ENCODE measurements around the gene PAGE3. TPM values are rescaled to one million over a fixed set of nuclear protein-coding genes. Genes with fewer than 3 reads are reported as not detected.

PAGE3 gene
- total and polyA plus RNA-seq, 8 donors, result not detected

- TF ChIP-seq, protein P1, sequence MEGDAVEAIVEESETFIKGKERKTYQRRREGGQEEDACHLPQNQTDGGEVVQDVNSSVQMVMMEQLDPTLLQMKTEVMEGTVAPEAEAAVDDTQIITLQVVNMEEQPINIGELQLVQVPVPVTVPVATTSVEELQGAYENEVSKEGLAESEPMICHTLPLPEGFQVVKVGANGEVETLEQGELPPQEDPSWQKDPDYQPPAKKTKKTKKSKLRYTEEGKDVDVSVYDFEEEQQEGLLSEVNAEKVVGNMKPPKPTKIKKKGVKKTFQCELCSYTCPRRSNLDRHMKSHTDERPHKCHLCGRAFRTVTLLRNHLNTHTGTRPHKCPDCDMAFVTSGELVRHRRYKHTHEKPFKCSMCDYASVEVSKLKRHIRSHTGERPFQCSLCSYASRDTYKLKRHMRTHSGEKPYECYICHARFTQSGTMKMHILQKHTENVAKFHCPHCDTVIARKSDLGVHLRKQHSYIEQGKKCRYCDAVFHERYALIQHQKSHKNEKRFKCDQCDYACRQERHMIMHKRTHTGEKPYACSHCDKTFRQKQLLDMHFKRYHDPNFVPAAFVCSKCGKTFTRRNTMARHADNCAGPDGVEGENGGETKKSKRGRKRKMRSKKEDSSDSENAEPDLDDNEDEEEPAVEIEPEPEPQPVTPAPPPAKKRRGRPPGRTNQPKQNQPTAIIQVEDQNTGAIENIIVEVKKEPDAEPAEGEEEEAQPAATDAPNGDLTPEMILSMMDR (IDR thresholded peaks at IDR 0.05), result no peak
- no peak for TF ChIP-seq POLR2AphosphoS5 (IDR thresholded peaks at IDR 0.05)
- TF ChIP-seq EP300 (IDR thresholded peaks at IDR 0.05), result no peak
- no peak for TF ChIP-seq POLR2A (IDR thresholded peaks at IDR 0.05)
- Histone ChIP-seq H3K36me3 (no peaks in the 10 kb centered on the region), H3K27me3 (no peaks in the 10 kb centered on the region), H3K27ac (no peak overlapping the region), H3K4me3 (no peak overlapping the region), H3K9me3 (no peaks in the 10 kb centered on the region), H3K4me1 (no peaks in the 10 kb centered on the region)
- DNase-seq, result no peak
- WGBS, 5 donors, result 59 to 90% (median 75%) methylated on average over 2 of the region's 2 CpGs
- intact Hi-C loops (cut with DNase I; ENCODE audit: low total_unique reads), result no loop called here
Observed at GRCh38 chrX:55260806-55261205, 3.9 kb downstream of the PAGE3 start.

DNA sequence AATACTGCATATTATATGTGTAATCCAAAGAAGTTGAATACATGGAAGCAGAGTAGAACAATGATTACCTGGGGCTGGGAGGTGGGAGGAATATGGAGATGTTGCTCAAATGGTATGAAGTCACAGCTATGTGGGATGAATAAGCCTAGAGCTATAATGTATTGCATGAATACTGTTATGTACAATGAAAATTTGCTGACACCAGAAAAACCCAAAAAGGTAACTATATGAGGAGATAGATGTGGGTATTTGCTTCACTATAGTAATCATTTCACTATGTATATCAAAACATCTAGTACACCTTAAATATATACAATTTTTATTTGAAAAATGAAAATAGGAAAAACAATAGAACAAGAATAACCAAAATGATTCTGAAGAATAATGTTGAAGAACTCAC, 11.2 kb downstream of the PAGE3 start:
- TF ChIP-seq POLR2A (IDR thresholded peaks at IDR 0.05), result no peak
- TF ChIP-seq EP300 (IDR thresholded peaks at IDR 0.05), result no peak
- TF ChIP-seq POLR2AphosphoS5 (IDR thresholded peaks at IDR 0.05), result no peak
- TF ChIP-seq, protein P1 (IDR thresholded peaks at IDR 0.05), result no peak
- no peaks in the 10 kb centered on the region for H3K36me3 ChIP-seq
- H3K27me3 ChIP-seq, result no peaks in the 10 kb centered on the region
- no peak overlapping the region for H3K4me3 ChIP-seq
- no peak for DNase-seq
- H3K27ac ChIP-seq, result no peak overlapping the region
- H3K9me3 ChIP-seq, result peaks cover 0 to 3% (median 1%) of the 10 kb centered on the region in 4 donors
- intact Hi-C loops (cut with DNase I; ENCODE audit: low total_unique reads), result no loop called here
- no peaks in the 10 kb centered on the region for H3K4me1 ChIP-seq

GRCh38 chrX:55240788-55241340, 23.9 kb downstream of the PAGE3 start:
- H3K4me1 ChIP-seq, result no peaks in the 10 kb centered on the region
- H3K4me3 ChIP-seq, result no peak overlapping the region
- no peaks in the 10 kb centered on the region for H3K36me3 ChIP-seq
- intact Hi-C loops (cut with DNase I; ENCODE audit: low total_unique reads), result no loop called here
- H3K27me3 ChIP-seq, result no peaks in the 10 kb centered on the region
- peaks cover 0 to 26% (median 7%) of the 10 kb centered on the region in 4 donors for H3K9me3 ChIP-seq
- TF ChIP-seq, protein P1 (IDR thresholded peaks at IDR 0.05), result no peak
- TF ChIP-seq POLR2A (IDR thresholded peaks at IDR 0.05), result no peak
- TF ChIP-seq POLR2AphosphoS5 (IDR thresholded peaks at IDR 0.05), result no peak
- TF ChIP-seq EP300 (IDR thresholded peaks at IDR 0.05), result no peak
- WGBS, 5 donors, result 29 to 76% (median 69%) methylated on average over 1 to 6 of the region's 6 CpGs
- no peak overlapping the region for H3K27ac ChIP-seq
- no peak for DNase-seq

GRCh38 chrX:55220119-55220794, 44.5 kb downstream of the PAGE3 start, which contains the start of gene PAGE5:
PAGE5 (plus strand) TSS chrX:55220346; CDS start chrX:55221383, 1,037 bp downstream.
- Histone ChIP-seq H3K27ac (no peak within 1 kb of the TSS), H3K9me3 (no peaks in the 10 kb centered on the region), H3K36me3 (no peaks in the 10 kb centered on the region), H3K4me3 (no peak within 1 kb of the TSS), H3K27me3 (no peaks in the 10 kb centered on the region), H3K4me1 (no peaks in the 10 kb centered on the region)
- DNase-seq, result no peak
- TF ChIP-seq, protein P1 (IDR thresholded peaks at IDR 0.05), result no peak
- no peak for TF ChIP-seq POLR2A (IDR thresholded peaks at IDR 0.05)
- no peak for TF ChIP-seq EP300 (IDR thresholded peaks at IDR 0.05)
- no peak for TF ChIP-seq POLR2AphosphoS5 (IDR thresholded peaks at IDR 0.05)
- WGBS, 5 donors, result 79 to 92% (median 86%) methylated on average over 30 of the region's 30 CpGs
- intact Hi-C loops (cut with DNase I; ENCODE audit: low total_unique reads), result no loop called here

Data from stomach (tissue), 9 donors.